Measurements from ENCODE around the gene IKZF5. TPM values are rescaled to one million over a fixed set of nuclear protein-coding genes. Genes with fewer than 3 reads are reported as not detected.

IKZF5 gene
- total RNA-seq, 1 donor: 8.9 TPM

- no peak for DNase-seq (ENCODE audit: low read depth)
- no peak overlapping the region for H3K4me3 ChIP-seq (ENCODE audit: low read depth, low read length)
Measured at GRCh38 chr10:122988501-122988900, 20.1 kb downstream of the IKZF5 start.

GRCh38 chr10:122986335-122986734, 22.3 kb downstream of the IKZF5 start:
- no peak for DNase-seq (ENCODE audit: low read depth)
- no peak for TF ChIP-seq CTCF (IDR thresholded peaks at IDR 0.05; ENCODE audit: insufficient read depth, low read length)
- no peak overlapping the region for H3K4me3 ChIP-seq (ENCODE audit: low read depth, low read length)

More at GRCh38 chr10:122988501-122988900, 20.1 kb downstream of the IKZF5 start:
- no peak for TF ChIP-seq CTCF (IDR thresholded peaks at IDR 0.05; ENCODE audit: insufficient read depth, low read length)

- TF ChIP-seq CTCF (IDR thresholded peaks at IDR 0.05; ENCODE audit: insufficient read depth, low read length): no peak
- no peak overlapping the region for H3K4me3 ChIP-seq (ENCODE audit: low read depth, low read length)
- DNase-seq (ENCODE audit: low read depth): no peak
Measured at GRCh38 chr10:122984708-122985107, 23.9 kb downstream of the IKZF5 start.

GRCh38 chr10:122983898-122984297, 24.7 kb downstream of the IKZF5 start:
- no peak for DNase-seq (ENCODE audit: low read depth)
- no peak overlapping the region for H3K4me3 ChIP-seq (ENCODE audit: low read depth, low read length)
- no peak for TF ChIP-seq CTCF (IDR thresholded peaks at IDR 0.05; ENCODE audit: insufficient read depth, low read length)

GRCh38 chr10:122981066-122981464, 27.5 kb downstream of the IKZF5 start:
- DNase-seq (ENCODE audit: low read depth): peak; percentile 67
- peak; percentile 75 for TF ChIP-seq CTCF (IDR thresholded peaks at IDR 0.05; ENCODE audit: insufficient read depth, low read length)
- H3K4me3 ChIP-seq (ENCODE audit: low read depth, low read length): peak overlapping the region; percentile 69

- peak within 1 kb of the TSS; percentile 82 for H3K4me3 ChIP-seq (ENCODE audit: low read depth, low read length)
- peak; percentile 92 for DNase-seq (ENCODE audit: low read depth)
- peak; percentile 99 for TF ChIP-seq CTCF (IDR thresholded peaks at IDR 0.05; ENCODE audit: insufficient read depth, low read length)
Measured at GRCh38 chr10:122980209-122981065, 28.2 kb downstream of the IKZF5 start, which contains the start of gene PSTK. PSTK (plus strand) TSS chr10:122980401; CDS start chr10:122980480, 79 bp downstream.

Data from fibroblast of the aortic adventitia (primary cell).